Right renal cortex interstitium (tissue), 3 donors: ENCODE data around the gene CAPZA2. TPM values are rescaled to one million over a fixed set of nuclear protein-coding genes. Genes with fewer than 3 reads are reported as not detected.
"Not testable (repeated sequence)": the region's sequence is repeated elsewhere in the genome, so short reads cannot be mapped to it uniquely, and the experiment has no call there.

Source experiments
- DNase-seq, 3 donors: peaks; one replicate each; pipeline ENCODE4 v3.0.0-alpha.2; 2013; ENCODE audit warnings: low read depth in 3 of 3, low spot score in 2 of 3
- polyA plus RNA-seq, 3 donors: library from polyadenylated mRNA; unstranded; fragments of 120-200 nt; gene quantifications; one replicate each; pipeline ENCODE4 v1.2.1, GENCODE V29; 2013; ENCODE audit not compliant: insufficient read length in 3 of 3

CAPZA2 gene
- polyA plus RNA-seq, 3 donors: 217 to 234 (median 224) TPM

- DNase-seq: peak; percentile 15 to 30 (median 29)
Observed at GRCh38 chr7:116952635-116953371, 90.4 kb downstream of the CAPZA2 start.

- DNase-seq: peak; percentile 54 to 71 (median 64)
Observed at GRCh38 chr7:116953372-116953905, 91.1 kb downstream of the CAPZA2 start, which contains the start of gene ST7. Gene ST7, plus strand, starts transcription at chr7:116953501. Its CDS starts 40 bp downstream, at chr7:116953541.

GRCh38 chr7:116953906-116954838, 91.8 kb downstream of the CAPZA2 start:
- peak; percentile 63 to 78 (median 76) for DNase-seq

- DNase-seq: no peak
Observed at GRCh38 chr7:116955340-116955739, 93.0 kb downstream of the CAPZA2 start.

GRCh38 chr7:116955801-116956476, 93.6 kb downstream of the CAPZA2 start:
- DNase-seq: no peak

GRCh38 chr7:116956477-116956804, 94.1 kb downstream of the CAPZA2 start:
- DNase-seq: no peak

DNA sequence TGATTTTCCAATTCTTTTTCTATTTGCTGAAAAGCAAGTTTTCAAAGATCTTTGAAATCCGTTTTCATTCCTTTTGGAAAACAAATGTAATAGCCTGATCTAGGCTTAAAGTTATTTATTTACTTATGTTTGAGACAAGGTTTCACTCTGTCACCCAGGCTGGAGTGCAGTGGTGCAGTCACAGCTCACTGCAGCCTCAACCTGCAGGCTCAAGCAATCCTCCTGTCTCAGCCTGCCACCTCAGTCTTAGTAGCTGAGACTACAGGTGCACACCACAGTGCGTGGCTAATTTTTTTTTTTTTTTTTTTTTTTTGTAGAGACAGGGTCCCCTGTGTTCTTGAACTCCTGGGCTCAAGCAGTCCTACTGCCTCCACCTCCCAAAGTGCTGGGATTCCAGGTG, 95.5 kb downstream of the CAPZA2 start:
- DNase-seq: no peak

GRCh38 chr7:116961966-116962673, 99.7 kb downstream of the CAPZA2 start:
- DNase-seq: not testable (repeated sequence)

DNA sequence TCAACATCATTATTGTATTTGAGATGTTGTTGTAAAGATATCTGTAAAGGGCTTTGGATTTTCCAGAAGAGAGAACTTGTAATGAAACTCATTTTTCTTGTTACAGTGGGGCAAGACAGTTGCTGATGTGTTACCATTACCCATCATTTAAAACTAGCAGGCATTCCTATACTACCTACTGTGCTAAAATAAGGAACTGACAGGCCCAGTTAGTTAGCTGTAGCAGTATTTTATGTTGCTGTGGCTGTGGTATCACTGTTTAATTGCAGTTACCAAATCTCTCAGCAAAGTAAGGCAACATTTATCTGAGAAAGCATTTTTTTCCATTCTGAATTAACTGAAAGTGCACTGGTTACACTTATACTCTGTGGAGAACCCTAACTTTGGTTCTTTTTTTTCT, 100.8 kb downstream of the CAPZA2 start:
- DNase-seq: no peak

- no peak for DNase-seq
Observed at GRCh38 chr7:116966601-116967000, 104.2 kb downstream of the CAPZA2 start.

- no peak for DNase-seq
Observed at GRCh38 chr7:116967254-116967922, 105.0 kb downstream of the CAPZA2 start.

- DNase-seq: no peak
Observed at GRCh38 chr7:116967983-116968382, 105.6 kb downstream of the CAPZA2 start.

DNA sequence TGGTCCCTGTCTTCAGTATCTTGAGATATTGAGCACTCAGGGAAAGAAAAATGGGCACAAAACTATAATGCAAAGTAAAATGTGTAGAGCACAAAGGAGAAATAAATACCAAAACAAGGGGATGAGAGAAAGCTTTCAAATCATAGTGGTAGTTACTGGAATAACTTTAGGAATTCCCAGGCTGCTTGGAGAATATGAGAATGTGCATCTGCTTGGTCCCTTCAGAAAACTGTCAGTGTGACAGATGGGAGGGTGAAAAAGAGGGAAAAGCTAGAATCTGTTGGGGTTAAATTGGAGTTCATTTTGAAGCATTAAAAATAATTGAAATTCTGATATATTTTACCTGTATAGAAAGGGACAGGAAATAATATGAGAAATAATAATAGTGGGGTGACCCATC, 106.2 kb downstream of the CAPZA2 start:
- DNase-seq: no peak

DNA sequence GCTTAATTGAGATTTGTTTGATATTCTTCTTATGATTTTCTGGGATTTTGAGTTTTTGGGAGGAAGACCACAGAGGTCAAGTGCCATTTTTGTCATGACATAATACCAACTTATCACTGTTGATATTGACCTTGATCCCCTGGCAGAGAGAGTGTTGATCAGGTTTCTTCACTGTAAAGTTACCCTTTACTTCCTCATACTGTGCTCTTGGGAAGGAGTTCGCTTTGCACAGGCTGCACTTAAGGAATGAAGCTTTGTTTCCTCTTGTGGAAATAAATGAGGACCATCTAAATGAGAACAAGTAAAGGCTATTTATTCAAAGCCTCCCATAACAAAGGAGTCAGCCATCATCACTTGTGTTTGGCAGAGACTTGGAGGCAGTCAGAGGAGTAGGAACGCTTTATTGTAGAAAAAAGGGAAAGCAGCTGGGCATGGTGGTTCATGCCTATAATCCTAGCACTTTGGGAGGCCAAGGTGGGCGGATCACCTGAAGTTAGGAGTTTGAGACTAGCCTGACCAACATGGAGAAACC, 107.0 kb downstream of the CAPZA2 start:
- DNase-seq: no peak

DNA sequence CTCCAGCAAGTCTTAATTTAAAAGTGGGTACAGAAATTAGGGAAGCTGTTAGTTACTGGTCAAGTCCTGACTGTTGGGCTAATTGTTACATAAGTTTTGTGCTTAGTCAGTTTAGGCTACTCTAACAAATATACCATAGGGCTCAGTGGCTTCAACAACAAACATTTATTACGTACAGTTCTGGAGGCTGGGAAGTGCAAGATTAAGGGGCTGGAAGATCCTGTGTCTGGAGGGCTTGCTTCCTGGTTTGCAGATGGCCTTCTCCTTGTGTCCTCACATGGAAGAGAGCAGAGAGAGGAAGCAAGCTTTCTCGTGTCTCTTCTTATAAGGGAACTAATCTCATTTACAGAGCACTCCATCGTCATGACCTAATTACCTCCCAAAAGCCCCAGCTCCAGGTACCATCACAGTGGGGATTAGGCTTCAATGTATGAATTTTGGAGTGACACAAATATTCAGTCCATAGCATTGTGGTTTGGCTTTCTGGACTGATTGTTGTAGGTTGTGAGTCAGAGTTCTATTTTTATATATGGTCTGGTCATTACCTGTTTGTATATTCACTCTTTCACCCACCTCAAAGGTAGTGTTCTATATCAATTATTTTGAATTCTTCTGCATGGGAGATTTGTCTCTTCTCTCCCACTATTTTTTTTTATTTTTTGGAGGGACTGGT, 108.0 kb downstream of the CAPZA2 start:
- no peak for DNase-seq

DNA sequence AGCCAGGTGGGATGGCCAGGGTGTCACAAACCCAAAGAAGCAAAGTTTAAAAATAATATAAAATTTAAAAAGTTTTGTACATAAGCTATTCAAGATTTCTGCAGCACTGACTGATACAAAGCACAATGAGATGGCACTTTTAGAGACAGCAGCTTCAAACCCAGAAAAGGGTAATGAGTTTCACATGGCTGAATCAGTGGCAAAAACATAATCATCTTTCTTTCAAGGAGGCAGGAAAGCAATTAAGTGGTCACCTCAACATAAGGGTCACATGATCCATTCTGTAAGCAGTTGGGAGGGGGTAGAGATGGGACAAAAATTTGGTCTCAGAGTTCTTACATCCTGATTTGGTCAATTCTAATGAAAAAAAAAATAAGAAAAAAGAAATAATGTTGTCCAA, 108.8 kb downstream of the CAPZA2 start:
- not testable (repeated sequence) for DNase-seq
